Measurements from ENCODE around the gene ZNRF2.

Gene ZNRF2

DNA sequence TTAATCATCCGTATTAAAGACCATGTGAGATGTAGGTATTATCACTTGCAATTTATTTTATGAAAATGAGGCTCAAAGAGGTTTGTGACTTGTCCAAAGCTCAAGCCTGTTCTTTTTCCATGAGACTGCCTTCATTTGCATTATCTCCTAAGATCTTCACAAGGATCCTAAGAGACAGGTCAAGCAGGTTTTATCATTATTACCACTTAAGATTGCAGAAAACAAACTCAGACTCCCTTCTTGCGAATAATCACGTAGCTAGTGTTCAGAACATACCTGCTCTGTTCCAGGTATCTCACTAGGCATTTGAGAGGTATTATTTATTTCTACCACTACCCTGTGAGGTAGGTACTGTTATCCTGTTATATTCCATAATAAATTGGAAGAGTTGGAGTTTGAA lies 64.8 kb downstream of the ZNRF2 start:
- Histone ChIP-seq H3K36me3 (ENCODE audit: insufficient read depth, low read length) (no peaks in the 10 kb centered on the region), H2AFZ (ENCODE audit: low read depth, low read length) (no peak overlapping the region), H3K9me3 (ENCODE audit: low read length) (no peaks in the 10 kb centered on the region), H3K27me3 (ENCODE audit: insufficient read depth, low read length) (no peaks in the 10 kb centered on the region), H3K4me3 (ENCODE audit: low read length) (no peak overlapping the region), H3K4me1 (ENCODE audit: insufficient read depth, low read length) (no peaks in the 10 kb centered on the region)

DNA sequence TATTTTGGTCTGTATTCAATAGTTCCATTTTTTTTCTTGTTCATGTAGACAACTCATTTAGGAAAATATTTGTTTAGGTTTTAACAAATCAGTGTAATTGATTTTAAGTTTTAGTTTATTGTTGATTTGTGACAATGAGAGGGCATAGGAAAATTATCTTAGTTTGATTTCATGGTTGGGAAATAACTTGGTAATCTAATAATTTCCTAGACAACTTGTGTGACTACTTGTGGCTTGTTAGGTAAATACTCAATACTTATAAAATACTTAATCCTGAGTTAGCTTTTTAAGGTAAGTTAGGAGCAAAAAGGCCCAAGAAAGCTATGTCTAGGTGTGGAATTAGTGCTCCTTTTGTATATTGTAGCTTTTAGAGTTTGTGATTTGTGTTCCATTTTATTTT lies 65.4 kb downstream of the ZNRF2 start:
- no peaks in the 10 kb centered on the region for H3K9me3 ChIP-seq (ENCODE audit: low read length)
- no peaks in the 10 kb centered on the region for H3K36me3 ChIP-seq (ENCODE audit: insufficient read depth, low read length)

DNA sequence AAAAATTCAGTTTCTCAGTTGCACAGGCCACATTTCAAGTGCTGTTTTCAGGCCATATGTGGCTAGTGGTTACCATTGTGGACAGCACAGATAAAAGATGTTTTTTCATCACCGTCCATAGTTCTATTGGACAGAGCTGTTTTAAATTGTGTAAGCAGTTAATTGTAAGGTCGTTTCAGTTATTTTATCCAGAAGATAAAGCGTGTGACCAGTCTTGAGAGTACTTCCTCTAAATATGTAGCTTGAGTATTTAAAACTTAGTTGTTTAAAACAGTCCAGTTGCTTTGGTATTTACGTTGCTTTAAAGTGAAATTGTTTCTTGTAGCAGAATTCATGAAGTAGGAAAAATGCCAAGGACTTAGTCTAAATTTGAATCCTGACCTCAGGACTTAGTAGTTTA lies 66.9 kb downstream of the ZNRF2 start:
- no peaks in the 10 kb centered on the region for H3K9me3 ChIP-seq (ENCODE audit: low read length)
- H3K27me3 ChIP-seq (ENCODE audit: insufficient read depth, low read length): no peaks in the 10 kb centered on the region
- H3K4me3 ChIP-seq (ENCODE audit: low read length): no peak overlapping the region
- no peaks in the 10 kb centered on the region for H3K36me3 ChIP-seq (ENCODE audit: insufficient read depth, low read length)
- peaks cover 3% of the 10 kb centered on the region for H3K4me1 ChIP-seq (ENCODE audit: insufficient read depth, low read length)
- no peak overlapping the region for H2AFZ ChIP-seq (ENCODE audit: low read depth, low read length)

More for the DNA sequence above, 65.4 kb downstream of the ZNRF2 start:
- Histone ChIP-seq H3K4me3 (ENCODE audit: low read length) (no peak overlapping the region), H3K4me1 (ENCODE audit: insufficient read depth, low read length) (peaks cover under 1% of the 10 kb centered on the region), H3K27me3 (ENCODE audit: insufficient read depth, low read length) (no peaks in the 10 kb centered on the region), H2AFZ (ENCODE audit: low read depth, low read length) (no peak overlapping the region)

DNA sequence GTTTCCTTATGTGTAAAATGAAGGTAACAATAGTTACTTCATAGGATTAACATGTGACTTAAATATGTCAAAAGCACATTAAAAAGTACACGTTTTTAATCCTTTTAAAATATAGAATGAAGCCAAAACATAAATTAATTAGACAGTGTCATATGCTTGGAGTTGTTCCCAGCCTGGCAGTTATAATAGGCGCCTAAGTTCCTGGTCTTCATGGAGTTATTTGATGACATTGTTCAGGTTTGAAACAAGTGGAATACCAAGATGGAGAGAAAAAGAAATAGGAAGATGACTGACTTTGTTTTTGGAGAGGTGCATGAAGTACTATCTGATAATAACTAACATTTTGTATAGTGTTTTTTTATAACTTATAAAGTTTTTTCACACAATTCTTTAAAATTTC lies 67.3 kb downstream of the ZNRF2 start:
- Histone ChIP-seq H3K9me3 (ENCODE audit: low read length) (no peaks in the 10 kb centered on the region), H3K4me3 (ENCODE audit: low read length) (no peak overlapping the region), H3K4me1 (ENCODE audit: insufficient read depth, low read length) (peaks cover 3% of the 10 kb centered on the region), H3K36me3 (ENCODE audit: insufficient read depth, low read length) (no peaks in the 10 kb centered on the region), H3K27me3 (ENCODE audit: insufficient read depth, low read length) (no peaks in the 10 kb centered on the region), H2AFZ (ENCODE audit: low read depth, low read length) (no peak overlapping the region)

DNA sequence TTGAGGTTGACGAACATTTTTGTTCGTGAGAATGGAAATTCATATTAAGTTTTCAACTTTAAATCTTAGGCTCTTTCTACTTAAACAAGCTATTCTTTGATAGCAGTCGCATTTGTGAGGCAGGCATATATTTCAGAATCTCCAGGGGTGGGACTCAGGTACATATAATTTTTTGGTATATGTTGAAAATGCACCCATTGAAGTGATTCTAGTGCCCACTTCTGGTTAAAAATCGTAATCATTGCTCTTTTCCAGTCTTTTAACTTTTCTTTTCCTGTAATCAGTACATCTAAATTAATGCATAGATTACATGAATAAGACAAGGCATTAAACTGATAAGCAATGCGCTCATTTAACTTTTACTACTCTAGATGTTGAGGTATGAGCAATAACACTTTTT lies 67.8 kb downstream of the ZNRF2 start:
- Histone ChIP-seq H3K4me3 (ENCODE audit: low read length) (no peak overlapping the region), H3K36me3 (ENCODE audit: insufficient read depth, low read length) (no peaks in the 10 kb centered on the region), H3K9me3 (ENCODE audit: low read length) (no peaks in the 10 kb centered on the region), H3K4me1 (ENCODE audit: insufficient read depth, low read length) (peaks cover 3% of the 10 kb centered on the region), H3K27me3 (ENCODE audit: insufficient read depth, low read length) (no peaks in the 10 kb centered on the region), H2AFZ (ENCODE audit: low read depth, low read length) (no peak overlapping the region)

DNA sequence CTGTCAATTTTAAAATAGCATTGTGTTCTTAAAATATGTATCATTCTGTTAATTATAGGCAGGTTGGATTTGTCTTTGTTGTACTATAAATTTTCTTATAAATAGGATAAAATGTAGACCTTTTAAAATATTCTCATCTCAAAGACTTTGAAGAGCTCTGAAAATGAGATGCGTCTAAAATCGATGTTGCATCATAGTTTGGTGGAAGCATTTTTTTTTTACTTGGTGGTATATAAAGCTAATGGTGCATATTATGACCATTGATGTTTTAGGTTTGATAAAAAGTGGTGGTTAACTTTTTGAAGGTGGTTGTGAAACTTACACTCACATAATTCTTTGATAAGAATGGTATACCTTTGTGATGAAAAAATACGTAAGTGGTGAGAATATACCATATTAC lies 69.1 kb downstream of the ZNRF2 start:
- peaks cover 3% of the 10 kb centered on the region for H3K4me1 ChIP-seq (ENCODE audit: insufficient read depth, low read length)
- H2AFZ ChIP-seq (ENCODE audit: low read depth, low read length): no peak overlapping the region
- H3K27me3 ChIP-seq (ENCODE audit: insufficient read depth, low read length): no peaks in the 10 kb centered on the region
- H3K4me3 ChIP-seq (ENCODE audit: low read length): no peak overlapping the region
- no peaks in the 10 kb centered on the region for H3K9me3 ChIP-seq (ENCODE audit: low read length)
- H3K36me3 ChIP-seq (ENCODE audit: insufficient read depth, low read length): no peaks in the 10 kb centered on the region

DNA sequence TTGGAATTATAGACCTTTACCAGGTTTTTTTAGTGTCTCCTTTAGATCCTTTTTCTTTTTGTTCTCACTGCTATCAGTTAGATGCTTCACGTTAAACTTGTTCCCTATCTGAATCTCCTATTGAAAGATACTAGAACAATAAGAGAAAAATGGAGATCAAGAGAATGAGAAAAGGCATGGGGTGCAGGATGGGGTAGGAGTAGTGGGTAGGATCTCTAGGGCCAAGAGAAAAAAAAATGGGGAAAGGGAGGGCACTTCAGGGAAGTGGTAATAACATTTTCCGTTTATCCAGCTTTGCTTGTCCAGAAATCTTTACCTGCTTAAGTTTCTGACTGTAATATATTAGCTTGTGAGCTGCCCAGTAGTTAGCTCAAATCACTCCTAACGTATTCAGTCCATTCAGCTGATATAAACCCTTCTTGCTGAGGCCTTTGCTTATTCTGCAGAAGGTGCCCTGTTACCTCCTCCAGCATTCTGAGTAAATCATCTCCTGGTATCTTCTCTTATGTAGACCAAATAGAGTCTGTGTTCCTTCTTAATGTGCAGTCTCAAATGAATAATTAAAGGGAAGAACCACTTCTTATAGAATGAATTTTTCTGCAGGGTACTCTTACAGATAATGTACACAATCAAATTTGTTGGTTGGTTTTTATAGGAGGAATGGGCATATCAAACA lies 69.7 kb downstream of the ZNRF2 start:
- no peaks in the 10 kb centered on the region for H3K9me3 ChIP-seq (ENCODE audit: low read length)
- peaks cover 3% of the 10 kb centered on the region for H3K4me1 ChIP-seq (ENCODE audit: insufficient read depth, low read length)
- H2AFZ ChIP-seq (ENCODE audit: low read depth, low read length): no peak overlapping the region
- H3K27me3 ChIP-seq (ENCODE audit: insufficient read depth, low read length): no peaks in the 10 kb centered on the region
- no peak overlapping the region for H3K4me3 ChIP-seq (ENCODE audit: low read length)
- H3K36me3 ChIP-seq (ENCODE audit: insufficient read depth, low read length): no peaks in the 10 kb centered on the region

DNA sequence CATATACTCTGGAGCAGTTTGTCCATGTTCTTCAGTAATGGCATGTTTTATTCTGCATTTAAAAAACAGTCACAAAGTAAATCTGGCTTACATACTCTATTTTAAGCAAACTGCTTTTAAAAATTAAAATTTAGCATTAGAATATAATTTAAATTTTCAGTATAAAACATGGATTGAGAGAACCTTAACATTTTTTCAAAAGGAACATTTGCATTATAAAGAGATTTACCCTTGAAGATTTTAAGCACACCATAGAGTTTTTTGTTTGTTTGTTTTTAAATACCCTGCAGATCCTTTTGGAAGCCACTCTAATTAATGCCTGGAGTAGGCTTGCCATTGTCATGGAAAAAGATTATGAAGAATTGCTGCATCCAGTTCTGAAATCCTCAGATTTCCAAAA lies 70.4 kb downstream of the ZNRF2 start:
- H3K4me1 ChIP-seq (ENCODE audit: insufficient read depth, low read length): peaks cover 3% of the 10 kb centered on the region
- no peak overlapping the region for H2AFZ ChIP-seq (ENCODE audit: low read depth, low read length)
- no peaks in the 10 kb centered on the region for H3K36me3 ChIP-seq (ENCODE audit: insufficient read depth, low read length)
- no peaks in the 10 kb centered on the region for H3K27me3 ChIP-seq (ENCODE audit: insufficient read depth, low read length)
- H3K9me3 ChIP-seq (ENCODE audit: low read length): no peaks in the 10 kb centered on the region
- no peak overlapping the region for H3K4me3 ChIP-seq (ENCODE audit: low read length)

DNA sequence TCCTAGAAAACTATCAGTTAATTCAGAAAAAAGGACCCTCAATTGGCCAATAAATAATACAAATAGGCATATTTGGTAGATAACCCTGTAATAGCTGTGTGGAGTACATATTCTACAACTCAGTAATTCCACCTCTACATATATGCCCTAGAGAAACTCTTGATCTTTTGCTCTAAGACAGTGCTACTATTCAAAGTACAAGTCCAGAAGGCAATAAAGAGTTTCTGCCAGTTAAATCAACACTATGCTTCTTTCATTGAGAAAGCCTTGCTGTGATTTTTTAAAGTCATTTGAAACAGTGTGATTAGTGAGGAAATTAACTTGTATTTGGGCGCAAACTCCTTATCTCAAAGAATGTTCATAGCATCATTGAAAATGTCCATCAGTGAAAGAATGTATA lies 75.6 kb downstream of the ZNRF2 start:
- Histone ChIP-seq H3K36me3 (ENCODE audit: insufficient read depth, low read length) (no peaks in the 10 kb centered on the region), H2AFZ (ENCODE audit: low read depth, low read length) (no peak overlapping the region), H3K4me1 (ENCODE audit: insufficient read depth, low read length) (peaks cover 1% of the 10 kb centered on the region), H3K9me3 (ENCODE audit: low read length) (no peaks in the 10 kb centered on the region), H3K27me3 (ENCODE audit: insufficient read depth, low read length) (no peaks in the 10 kb centered on the region), H3K4me3 (ENCODE audit: low read length) (no peak overlapping the region)

DNA sequence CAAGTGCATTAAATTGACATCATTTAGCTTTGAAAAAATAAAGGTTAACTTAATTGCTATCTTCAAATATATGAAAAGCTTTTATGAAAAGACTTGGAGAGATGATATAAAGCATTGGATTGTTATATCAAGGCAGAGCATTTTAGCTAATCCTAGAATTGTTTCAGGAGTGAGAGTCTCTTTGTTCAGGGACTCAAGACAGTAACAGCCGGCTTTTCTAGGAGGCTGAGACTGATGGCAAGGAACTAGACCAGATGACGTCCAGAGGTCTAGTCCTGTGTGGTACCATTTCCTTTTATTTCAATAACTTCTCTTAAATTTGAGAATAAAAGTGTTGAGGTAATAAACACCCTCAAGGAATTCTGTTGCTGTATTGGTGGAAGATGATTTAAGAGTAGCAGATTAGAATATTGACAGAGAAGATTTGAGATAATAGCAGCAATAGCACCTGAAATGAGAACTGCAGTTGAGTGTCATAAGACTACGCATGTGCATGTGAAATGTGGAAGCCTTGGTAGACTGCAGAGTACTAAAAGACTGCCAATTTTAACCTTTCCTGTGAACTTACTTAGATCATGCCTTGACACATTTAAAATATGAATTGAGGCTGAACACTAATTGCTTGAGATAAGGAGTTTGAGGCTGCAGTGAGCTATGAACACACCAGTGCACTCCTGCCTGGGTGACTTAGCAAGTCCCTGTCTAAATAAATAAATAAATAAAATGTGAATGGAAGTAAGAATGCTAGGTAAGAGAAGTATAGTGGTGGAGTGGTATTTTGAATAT lies 79.6 kb downstream of the ZNRF2 start:
- H2AFZ ChIP-seq (ENCODE audit: low read depth, low read length): no peak overlapping the region
- no peaks in the 10 kb centered on the region for H3K9me3 ChIP-seq (ENCODE audit: low read length)
- H3K36me3 ChIP-seq (ENCODE audit: insufficient read depth, low read length): no peaks in the 10 kb centered on the region
- no peak overlapping the region for H3K4me3 ChIP-seq (ENCODE audit: low read length)
- peaks cover 6% of the 10 kb centered on the region for H3K4me1 ChIP-seq (ENCODE audit: insufficient read depth, low read length)
- no peaks in the 10 kb centered on the region for H3K27me3 ChIP-seq (ENCODE audit: insufficient read depth, low read length)

DNA sequence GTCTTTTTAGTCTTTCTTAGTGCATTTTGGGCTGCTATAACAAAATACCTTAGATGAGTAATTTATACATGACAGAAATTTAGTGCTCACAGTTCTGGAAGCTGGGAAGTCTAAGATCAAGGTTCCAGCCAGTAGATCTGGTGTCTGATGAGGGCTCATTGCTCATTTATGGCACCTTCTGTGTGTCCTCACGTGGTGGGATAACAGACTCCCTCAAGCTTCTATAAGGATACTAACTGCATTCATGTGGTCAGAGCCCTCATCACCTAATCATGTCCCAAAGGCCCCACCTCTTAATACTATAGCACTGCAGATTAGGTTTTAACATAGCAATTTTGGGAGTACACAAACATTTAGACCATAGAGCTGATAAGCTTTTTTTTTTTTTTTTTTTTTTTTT lies 80.4 kb downstream of the ZNRF2 start:
- no peak overlapping the region for H2AFZ ChIP-seq (ENCODE audit: low read depth, low read length)
- no peaks in the 10 kb centered on the region for H3K9me3 ChIP-seq (ENCODE audit: low read length)
- no peaks in the 10 kb centered on the region for H3K27me3 ChIP-seq (ENCODE audit: insufficient read depth, low read length)
- H3K4me1 ChIP-seq (ENCODE audit: insufficient read depth, low read length): peaks cover 6% of the 10 kb centered on the region
- no peak overlapping the region for H3K4me3 ChIP-seq (ENCODE audit: low read length)
- no peaks in the 10 kb centered on the region for H3K36me3 ChIP-seq (ENCODE audit: insufficient read depth, low read length)

DNA sequence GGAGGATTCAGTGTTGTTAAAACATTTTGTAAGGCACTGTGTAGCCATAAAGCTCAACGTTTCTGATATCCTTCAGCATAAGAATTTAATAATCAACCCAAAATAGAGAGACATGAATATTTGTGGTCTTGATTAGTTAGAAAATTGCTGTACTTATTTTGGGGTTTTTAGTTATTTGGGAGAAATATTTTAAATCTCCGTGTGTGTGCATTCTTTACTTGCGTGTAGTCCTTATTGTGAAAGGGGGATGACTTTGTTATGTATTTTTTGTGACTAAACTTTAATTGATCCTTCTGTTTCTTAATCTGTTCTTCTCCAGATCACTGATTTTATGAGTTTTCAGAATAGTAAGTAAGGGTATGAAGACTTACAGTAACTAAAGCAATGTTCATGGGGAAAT lies 81.2 kb downstream of the ZNRF2 start:
- Histone ChIP-seq H3K9me3 (ENCODE audit: low read length) (no peaks in the 10 kb centered on the region), H3K4me3 (ENCODE audit: low read length) (no peak overlapping the region), H2AFZ (ENCODE audit: low read depth, low read length) (no peak overlapping the region), H3K4me1 (ENCODE audit: insufficient read depth, low read length) (peaks cover 6% of the 10 kb centered on the region), H3K36me3 (ENCODE audit: insufficient read depth, low read length) (no peaks in the 10 kb centered on the region), H3K27me3 (ENCODE audit: insufficient read depth, low read length) (no peaks in the 10 kb centered on the region)

DNA sequence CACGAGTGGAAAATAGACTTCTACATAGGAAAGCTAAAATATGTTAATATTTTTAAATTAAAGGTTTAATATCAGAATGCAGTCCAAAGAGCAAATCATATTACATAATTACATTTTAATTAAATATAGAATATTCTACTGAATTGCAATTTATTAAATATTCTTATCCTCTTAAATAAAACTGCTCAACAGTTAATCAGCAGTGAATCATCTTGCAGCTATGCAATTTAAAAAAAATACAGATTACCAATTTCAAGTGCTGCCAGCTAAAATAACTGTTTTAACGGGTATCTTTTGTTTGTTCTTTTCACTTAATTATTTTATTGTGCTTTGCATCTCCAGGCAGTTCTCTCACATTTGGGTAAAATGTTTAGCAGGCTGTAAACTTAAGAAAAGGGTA lies 82.2 kb downstream of the ZNRF2 start:
- H3K27me3 ChIP-seq (ENCODE audit: insufficient read depth, low read length): no peaks in the 10 kb centered on the region
- no peak overlapping the region for H2AFZ ChIP-seq (ENCODE audit: low read depth, low read length)
- no peak overlapping the region for H3K4me3 ChIP-seq (ENCODE audit: low read length)
- no peaks in the 10 kb centered on the region for H3K9me3 ChIP-seq (ENCODE audit: low read length)
- H3K4me1 ChIP-seq (ENCODE audit: insufficient read depth, low read length): peaks cover 6% of the 10 kb centered on the region
- H3K36me3 ChIP-seq (ENCODE audit: insufficient read depth, low read length): no peaks in the 10 kb centered on the region

DNA sequence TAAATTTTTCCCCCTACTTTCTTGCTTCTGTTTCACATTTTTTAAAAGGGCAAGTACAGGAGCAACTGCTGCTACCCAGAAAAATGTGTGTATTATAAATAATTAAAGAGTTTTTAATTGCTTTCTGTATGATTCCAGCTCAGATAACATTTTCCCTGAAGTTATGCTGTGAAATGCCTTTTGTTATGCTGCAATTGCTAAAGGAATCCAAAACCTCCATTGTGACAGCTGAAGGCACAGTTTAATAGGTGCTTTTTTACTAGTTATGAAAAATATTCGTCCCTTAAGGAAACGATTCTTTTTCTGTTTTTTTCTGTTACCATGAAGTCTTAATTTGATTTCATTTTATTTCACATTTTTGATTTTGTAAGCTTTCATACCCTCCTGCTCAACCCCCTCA lies 83.2 kb downstream of the ZNRF2 start:
- Histone ChIP-seq H3K4me3 (ENCODE audit: low read length) (no peak overlapping the region), H3K27me3 (ENCODE audit: insufficient read depth, low read length) (no peaks in the 10 kb centered on the region), H2AFZ (ENCODE audit: low read depth, low read length) (no peak overlapping the region), H3K36me3 (ENCODE audit: insufficient read depth, low read length) (no peaks in the 10 kb centered on the region), H3K4me1 (ENCODE audit: insufficient read depth, low read length) (peaks cover 6% of the 10 kb centered on the region), H3K9me3 (ENCODE audit: low read length) (no peaks in the 10 kb centered on the region)

All from neuron (in vitro differentiated cells).